Right kidney (tissue), 1 donor: ENCODE data around the gene MIGA2.
"Not testable (repeated sequence)": the region's sequence is repeated elsewhere in the genome, so short reads cannot be mapped to it uniquely, and the experiment has no call there.

Source experiments
- DNase-seq: peaks from one replicate; pipeline ENCODE4 v3.0.0-alpha.2; 2016

The MIGA2 gene

GRCh38 chr9:129011170-129011569 lies 25.3 kb upstream of the MIGA2 start:
- DNase-seq = no peak

- no peak for DNase-seq
Observed at GRCh38 chr9:129011761-129012181, 24.7 kb upstream of the MIGA2 start.

- DNase-seq = no peak
Observed at GRCh38 chr9:129012343-129012742, 24.1 kb upstream of the MIGA2 start.

GRCh38 chr9:129012893-129013448 lies 23.5 kb upstream of the MIGA2 start:
- DNase-seq = no peak

- DNase-seq = no peak
Observed at GRCh38 chr9:129013674-129014073, 22.8 kb upstream of the MIGA2 start.

- DNase-seq = no peak
Observed at GRCh38 chr9:129014124-129014523, 22.3 kb upstream of the MIGA2 start.

GRCh38 chr9:129014608-129015007 lies 21.8 kb upstream of the MIGA2 start:
- no peak for DNase-seq

GRCh38 chr9:129021091-129021490 lies 15.3 kb upstream of the MIGA2 start:
- no peak for DNase-seq

- DNase-seq = no peak
Observed at GRCh38 chr9:129022037-129022436, 14.4 kb upstream of the MIGA2 start.

- no peak for DNase-seq
Observed at GRCh38 chr9:129023036-129023907, 13.2 kb upstream of the MIGA2 start.

GRCh38 chr9:129023908-129024233 lies 12.6 kb upstream of the MIGA2 start:
- DNase-seq = no peak

- DNase-seq = peak; percentile 65
Observed at GRCh38 chr9:129026442-129027223, 9.8 kb upstream of the MIGA2 start.

GRCh38 chr9:129027224-129027684 lies 9.2 kb upstream of the MIGA2 start:
- DNase-seq = no peak

- peak; percentile 82 for DNase-seq
Observed at GRCh38 chr9:129027685-129028191, 8.7 kb upstream of the MIGA2 start.

GRCh38 chr9:129028192-129028966 lies 8.0 kb upstream of the MIGA2 start, which contains the start of gene SH3GLB2:
TSS of gene SH3GLB2 (minus strand) at chr9:129028331. CDS start at chr9:129028154, 177 bp downstream.
- DNase-seq = peak; percentile 57

GRCh38 chr9:129030191-129030590 lies 6.2 kb upstream of the MIGA2 start:
- DNase-seq = no peak

GRCh38 chr9:129031514-129031913 lies 4.9 kb upstream of the MIGA2 start:
- DNase-seq = no peak

- no peak for DNase-seq
Observed at GRCh38 chr9:129032541-129033159, 3.8 kb upstream of the MIGA2 start.

GRCh38 chr9:129033216-129033615 lies 3.2 kb upstream of the MIGA2 start:
- no peak for DNase-seq

GRCh38 chr9:129035838-129036237 lies 588 bp upstream of the MIGA2 start:
- not testable (repeated sequence) for DNase-seq

GRCh38 chr9:129036923-129037766 lies 719 bp downstream of the MIGA2 start:
- no peak for DNase-seq
